GM21367 (cell line): Measurements from ENCODE around the gene CPLX1.
A peak's percentile ranks its signal among the peaks of the same experiment; 100 is the strongest.

Source experiments
- ATAC-seq: cut with Tn5 transposase; IDR thresholded peaks from one replicate; pipeline ENCODE4 v1.9.1; 2021; ENCODE audit not compliant: unreplicated experiment

The CPLX1 gene

DNA sequence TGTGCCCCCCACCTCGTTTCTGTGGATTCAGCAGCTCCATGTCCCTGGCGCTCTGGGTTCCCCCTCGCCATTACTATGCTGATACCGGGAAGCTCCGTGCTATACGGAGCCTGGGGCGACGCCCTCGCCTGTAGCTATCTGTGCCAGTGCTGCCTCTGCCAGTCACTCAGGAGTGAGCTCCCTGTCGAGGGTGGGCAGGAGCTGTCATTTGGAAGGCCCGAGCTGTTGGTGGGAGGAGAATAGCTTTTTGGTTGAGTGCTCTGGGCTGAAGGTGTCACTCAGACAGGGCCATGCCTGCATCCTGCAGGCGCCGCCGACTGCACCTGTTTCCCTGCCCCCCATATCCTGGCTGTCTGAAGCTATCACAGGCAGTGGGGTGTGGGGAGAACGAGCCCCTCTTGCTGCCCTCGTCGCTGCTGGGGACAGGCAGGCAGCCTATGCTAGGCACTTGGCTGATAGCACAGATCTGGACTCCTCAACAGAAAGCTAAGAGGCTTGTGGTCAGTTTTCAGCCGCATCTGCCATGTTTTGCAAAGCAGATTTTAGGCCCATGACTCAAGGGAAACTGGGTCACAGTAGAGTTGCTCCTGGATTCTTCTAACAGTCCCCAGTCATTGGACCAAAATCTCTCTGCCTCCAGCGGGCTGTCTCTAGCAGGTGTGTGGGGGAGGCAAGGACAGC lies 31.8 kb downstream of the CPLX1 start:
- ATAC-seq, result no peak

DNA sequence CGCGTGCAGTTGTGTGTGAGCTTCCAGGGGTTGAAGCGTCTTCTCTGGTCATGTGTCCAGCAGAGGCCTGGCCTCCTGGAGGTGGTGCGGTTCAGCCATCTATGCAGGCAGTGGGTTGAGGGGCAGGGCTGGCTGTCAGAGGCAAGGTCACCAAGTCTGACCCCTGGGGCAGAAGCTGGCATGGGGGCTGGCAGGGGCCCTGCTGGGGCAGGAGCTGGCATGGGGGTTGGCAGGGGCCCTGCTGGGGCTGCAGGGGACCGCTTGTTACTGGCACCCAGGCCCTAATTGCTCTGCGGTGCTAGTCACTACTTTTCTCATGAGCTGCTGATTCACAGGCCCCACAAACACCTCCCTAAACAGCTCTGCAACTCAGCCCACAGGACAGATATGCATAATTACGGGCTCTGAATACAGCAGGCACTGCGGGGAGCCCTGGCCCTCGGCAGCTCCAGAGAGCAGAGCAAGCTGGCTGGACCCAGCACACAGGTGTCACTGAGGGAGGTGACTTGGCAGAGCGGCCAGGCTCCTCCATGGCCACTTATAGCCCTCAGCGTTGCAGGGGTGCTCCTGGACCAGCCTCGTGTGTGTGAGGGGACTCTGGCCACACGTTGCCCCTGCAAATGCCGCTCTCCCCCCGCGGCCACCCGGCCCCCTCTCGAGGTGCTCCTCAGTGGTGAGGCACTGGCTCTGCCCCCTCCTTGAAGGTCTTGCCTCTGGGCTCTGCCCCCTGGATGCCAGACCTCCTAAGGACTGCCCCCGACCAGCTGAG lies 32.7 kb downstream of the CPLX1 start:
- no peak for ATAC-seq

DNA sequence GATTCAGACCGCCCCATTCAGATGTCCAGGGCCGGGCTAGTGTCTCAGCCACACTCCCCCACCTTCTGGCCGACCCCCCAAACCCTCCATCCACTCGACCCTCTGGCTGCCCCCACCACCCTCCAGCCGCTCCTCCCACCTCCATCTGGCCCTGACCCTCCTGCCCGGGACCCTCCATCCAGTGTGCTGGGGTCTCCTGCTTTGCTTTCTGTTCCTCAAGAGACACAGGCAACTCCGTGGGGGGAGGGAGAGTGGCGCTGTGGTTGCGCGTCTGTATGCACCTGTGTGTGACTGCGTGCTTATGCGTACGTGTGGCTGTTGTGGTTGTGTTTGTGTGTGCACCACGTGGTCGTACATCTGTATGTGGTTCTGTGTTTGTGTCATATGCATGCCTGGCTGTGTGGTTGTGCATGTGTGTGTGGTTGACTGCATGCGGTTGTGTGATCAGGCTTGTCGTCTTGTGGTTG lies 33.3 kb downstream of the CPLX1 start:
- no peak for ATAC-seq

DNA sequence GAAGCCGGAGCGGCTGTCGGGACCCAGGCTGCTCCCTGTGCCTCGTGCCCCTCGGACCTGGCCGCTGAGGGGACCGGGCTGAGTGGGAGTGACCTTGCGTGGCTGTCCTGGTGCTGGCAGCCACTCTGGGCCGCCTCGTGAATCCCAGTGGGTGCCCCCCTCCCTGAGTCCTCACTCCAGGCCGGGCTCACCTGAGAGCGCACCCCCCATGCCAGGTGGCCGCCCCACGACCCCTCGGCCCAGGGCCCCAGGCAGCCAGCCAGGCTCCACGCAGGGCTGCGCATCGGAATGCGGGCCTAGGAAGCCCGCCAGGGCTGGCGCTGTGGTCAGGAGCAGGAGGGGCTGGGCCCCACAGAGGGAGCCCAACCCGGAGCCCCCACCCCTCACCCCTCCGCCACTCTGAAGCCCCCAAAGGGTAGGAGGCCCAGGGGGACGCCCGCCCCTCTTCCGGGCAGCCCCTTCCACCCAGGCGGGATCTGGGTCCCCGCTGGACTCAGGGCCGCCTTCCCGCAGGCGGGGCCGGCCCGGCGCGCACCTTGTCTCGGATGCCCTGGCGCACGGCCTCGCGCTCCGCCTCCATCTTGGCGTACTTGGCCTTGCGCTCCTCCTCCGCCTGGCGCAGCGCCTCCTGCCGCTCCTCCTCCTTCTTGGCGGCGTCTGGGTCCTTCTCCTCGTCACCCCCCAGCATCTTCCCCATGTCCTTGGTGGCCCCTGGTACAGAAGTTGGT lies 33.9 kb downstream of the CPLX1 start:
- no peak for ATAC-seq

DNA sequence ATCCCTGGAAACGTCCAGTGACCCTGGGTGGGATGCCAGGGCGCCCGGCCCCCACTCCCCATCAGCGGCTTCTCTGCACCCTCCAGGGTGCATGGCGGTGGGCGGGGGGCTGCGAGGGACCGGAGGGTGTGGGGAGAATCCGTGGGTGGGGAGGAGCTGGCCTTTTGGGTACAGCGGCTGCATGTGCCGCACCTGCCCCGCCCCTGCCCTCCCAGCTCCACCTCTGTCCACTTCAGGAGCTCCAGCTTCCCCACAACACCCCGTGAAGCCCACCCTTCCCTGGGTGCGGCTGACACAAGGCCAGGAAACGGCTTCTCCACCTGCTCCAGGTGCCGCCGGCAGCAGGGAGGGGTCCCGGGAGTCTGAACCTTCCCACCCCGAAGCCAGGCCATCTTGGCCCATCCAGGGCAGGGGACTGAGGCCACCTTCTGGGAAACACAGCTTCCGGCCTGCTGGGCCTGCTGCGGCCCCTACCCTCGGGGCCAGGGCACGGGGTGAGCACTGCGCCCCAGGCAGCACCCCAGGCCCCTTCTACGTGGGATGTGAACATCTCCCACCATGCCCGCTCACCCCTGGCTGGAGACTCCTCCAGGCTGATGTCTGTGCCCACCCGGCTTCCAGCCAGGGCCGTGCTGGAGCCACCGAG lies 34.6 kb downstream of the CPLX1 start:
- ATAC-seq, result no peak

DNA sequence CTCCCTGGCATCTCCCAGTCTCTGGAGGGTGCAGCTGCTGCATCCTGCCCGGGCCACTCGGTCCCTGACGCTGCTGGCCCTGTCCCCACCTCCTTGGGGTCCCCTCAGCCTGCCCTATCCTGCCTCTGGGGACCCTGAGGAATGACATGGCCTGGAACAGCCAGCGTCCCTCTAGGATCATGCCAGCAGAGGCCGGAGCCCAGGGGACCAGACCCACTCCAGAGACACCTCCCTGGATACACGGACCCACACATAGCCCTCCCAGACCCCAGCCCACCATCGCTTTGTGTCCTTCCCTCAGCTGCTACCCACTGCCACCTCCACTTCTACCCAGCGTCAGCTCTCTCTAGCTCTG lies 35.5 kb downstream of the CPLX1 start:
- no peak for ATAC-seq

DNA sequence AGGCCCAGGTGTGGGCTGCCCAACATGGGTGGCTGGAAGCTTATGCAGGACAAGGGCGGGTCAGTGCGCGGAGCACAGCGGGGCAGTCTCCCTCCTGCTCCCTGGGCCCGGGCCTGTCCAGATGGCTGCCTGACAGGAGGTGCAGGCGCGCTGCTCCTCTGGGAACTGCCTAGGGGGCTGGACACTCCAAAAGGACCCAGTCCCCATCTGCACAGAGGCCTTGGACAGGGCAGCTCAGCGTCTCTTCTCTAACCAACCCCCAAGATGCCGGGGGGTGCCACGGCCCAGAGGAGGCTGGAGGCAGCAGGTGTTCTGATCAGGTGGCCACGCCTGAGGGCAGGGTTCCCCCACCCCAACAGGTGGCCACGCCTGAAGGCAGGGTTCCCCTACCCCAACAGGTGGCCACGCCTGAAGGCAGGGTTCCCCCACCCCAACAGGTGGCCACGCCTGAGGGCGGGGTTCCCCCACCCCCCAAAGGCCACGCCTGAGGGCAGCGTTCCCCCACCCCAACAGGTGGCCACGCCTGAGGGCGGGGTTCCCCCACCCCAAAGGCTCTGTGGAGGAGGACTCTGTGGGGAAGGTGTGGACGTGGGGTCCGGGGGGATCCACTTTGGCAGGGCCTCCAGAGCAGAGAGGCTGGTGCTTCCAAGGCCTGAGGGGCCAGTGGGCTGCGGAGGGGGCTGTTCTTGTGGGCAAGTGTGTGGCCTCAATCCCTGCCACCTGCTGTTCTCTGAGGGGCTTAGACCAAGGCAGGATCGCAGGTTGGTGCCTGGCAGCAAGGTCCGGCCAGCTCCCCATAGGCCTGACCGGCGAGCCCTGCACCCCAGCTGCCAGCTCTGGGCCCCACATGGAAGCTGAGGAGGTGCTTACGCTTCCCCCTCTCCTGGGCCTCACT lies 36.1 kb downstream of the CPLX1 start:
- ATAC-seq, result no peak

DNA sequence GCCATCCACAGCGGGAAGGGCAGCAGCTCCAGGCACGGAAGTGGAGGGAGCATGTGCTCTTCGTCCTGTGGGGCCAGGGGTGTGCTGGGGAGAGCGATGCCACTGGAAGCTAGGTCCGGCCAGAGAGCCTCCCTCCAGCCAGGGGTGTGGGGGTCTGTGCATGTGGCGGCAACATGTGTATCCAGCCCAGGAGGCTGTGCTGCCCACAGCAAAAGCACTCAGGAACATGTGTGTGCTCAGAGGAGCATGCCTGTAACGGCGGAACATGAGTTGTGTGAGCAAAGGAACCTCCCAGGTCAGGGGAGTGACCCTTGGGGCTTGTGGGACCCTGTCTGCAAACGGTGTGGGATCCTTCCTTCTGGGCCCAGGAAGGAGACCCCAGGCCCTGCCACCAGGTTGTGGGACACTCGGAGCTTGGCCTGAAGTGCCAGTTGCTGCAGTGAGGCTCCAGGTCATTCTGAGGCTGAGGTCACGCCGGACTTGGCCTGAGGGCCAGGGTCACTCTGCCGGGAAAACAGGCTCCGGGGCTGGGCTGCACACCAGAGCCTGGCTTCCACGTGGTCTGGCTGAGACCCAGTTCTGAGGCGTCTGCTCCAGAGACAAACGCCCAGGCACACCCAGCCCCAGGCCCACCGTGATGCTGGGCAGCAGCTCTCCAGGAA lies 37.2 kb downstream of the CPLX1 start:
- no peak for ATAC-seq

DNA sequence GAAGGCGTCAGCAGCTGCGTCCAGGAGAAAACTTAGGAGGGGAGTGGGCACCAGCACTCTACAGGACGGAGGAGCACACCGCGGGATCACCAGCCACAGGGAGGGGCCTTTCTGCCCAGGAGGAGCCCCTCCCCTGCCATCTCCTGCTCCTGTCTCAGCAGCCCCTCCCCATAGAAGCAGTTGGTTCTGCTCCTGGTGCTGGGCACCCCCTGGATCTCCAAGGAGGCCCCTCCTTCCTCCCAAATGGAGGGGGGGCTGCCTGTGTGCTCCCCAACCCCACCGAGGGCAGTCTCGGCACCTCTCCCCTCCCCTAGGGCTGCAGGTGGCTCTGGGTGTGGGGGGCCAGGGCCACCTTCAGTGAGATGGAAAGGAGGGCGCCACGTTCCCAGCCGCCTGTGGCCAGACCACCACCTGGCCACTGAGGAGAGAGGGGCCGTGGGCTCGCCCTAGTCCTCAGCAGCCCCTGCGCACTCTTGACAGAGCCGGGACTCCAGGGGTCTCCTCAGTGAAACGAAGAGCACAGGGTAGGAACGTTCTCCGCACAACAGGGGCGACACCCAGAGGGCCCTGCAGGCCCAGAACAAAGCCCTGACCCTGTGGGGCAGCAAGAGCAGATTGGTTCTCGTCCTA lies 37.8 kb downstream of the CPLX1 start:
- ATAC-seq, result no peak

DNA sequence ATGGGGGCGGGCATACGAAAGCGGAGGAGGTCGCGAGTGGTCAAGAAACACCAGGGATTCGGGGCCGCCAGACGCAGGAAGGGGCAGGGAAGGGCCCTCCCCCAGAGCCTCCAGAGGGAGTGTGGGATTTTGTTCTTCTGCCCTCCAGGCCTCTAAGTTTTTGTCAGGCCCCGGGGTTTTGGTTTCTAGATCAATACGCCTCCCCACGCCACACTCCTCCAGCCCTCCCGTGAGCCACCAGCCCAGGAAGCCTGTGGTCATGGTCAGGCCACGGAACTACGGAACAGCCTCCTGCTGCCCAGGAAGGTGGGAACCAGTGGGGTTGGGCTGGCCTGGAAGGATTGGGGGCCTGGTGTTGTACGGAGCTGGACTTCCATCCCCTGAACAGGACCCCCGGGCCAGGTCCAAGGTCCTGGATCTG lies 38.4 kb downstream of the CPLX1 start:
- no peak for ATAC-seq

DNA sequence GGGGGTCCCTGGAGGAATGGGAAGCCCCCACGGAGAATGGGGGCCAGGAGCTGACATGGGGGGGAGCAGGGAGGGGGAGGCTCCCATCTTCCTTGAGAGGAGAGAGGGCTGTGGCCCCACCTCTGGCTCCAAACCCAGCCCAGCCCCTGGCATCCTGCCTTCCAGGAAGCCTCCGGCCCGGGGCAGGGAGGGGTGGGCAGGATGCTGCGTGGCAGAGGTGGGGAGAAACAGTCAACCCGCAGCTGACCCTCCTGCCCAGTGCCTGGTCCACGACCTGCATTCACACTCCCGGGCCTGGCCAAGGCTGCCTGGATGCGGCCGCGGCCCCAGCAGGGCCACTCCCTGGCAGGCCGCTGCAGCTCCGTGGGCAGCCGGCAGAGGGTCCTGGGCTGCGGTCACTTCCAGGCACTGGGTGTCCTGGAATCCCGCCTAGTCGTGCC lies 39.0 kb downstream of the CPLX1 start:
- ATAC-seq, result no peak

DNA sequence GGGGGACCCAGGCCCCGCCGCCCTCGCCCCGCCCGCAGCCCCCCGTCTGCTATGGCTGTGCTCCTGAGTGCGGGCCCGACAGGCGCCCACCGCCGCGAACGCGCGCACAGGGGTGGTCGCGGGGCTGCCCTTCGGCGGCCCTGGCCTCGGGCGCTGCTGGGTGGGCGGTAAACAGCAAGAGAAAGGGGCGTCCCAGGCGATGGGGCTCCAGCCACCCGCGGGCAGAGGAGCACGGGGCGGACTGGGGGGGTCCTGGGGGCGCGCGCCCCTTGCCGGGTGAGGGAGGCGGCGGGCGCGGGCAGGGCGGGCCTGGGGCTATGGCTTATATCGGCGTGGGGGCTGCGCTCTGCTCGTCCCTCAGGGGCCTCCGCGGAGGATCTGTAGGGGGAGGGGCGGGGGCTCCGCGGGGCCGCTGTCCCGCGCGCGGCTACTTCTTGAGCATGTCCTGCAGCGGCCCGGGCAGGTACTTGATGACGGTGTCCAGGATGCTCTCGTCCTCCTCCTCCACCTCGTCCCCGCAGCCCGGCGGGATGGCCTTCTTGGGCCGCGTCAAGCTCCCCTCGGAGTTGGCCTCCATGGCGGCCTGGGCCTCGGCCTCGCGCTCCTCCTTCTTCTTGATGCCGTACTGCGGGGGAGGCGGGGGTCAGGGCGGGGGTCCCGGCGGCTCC lies 39.7 kb downstream of the CPLX1 start:
- ATAC-seq, result no peak

DNA sequence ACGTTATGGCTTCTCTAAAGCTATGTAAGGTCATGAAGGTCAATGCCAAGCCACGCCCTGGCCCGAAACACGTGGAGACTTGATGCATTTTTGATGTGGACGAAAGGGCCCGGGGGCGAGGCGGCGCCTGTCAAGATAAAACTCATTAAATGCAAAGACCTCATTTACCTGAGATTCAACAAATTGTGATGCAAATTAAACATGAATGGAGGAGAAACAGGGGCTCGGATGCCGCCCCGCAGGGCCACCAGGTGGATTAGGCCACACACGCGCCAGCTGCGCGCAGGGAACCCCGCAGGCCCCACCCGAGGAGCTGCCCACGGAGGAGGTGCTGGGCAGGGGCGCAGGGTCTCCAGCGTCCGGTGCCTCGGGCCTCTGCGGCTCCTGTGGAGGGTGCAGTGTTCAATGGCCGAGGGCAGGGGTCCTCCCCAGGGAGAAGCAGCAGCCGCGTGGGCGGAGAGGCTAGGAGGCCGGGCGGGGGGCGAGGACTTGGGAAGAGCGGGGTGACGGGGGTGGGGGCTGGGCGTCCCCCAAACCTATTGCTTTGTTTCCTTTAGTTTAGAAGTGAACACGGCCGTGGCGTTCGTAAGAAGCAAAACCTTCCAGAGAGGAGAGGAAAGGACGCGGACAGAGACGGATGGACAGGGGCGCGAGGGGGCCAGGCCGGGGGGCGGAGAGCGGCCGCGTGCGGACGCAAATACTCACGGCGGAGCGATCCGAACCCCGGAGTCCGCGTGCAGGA lies 40.4 kb downstream of the CPLX1 start:
- ATAC-seq, result no peak

DNA sequence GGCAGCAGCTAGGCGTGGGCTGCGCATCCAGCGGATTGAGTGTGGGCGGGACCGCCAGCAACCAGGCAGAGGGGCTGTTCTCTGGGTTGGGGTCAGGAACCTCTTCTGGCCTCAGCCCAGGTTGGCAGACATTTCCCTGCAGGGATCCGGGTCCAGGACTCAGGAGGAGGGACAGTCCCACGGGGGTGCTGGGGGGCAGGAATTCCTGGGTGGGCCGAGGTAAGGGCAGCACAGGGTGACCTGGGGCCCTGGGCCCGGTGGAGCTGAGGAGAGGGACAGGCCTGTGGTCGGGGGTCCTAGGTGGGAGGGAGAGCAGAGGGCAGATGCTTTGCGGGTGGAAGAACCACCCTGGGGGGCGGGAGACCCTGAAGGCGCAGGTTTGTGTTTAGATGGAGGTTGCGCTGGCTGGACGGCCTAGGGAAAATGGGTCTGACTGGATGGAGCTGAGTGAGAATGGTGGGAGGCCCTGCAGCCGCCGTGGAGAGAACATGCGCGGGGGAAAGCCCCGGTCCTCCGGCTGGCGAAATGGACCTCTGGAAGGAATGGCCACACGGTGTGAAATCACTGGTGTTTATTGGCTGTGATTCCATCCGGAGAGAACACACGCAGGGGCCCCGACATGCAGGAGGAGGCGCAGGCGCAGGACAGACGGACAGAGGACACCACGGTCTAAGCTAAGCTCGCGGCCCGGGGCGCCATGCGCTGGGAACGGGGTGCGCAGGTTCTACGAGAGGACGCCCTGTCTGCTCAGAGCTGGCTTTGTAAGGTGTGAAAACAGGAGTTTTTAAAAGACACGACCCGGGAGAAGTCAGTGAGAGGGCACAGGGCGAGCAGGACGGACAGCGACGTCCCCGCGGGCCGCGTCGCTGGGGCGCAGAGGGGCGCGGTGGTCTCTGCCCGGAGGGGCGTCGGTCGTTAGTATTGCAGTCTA lies 41.3 kb downstream of the CPLX1 start:
- no peak for ATAC-seq

DNA sequence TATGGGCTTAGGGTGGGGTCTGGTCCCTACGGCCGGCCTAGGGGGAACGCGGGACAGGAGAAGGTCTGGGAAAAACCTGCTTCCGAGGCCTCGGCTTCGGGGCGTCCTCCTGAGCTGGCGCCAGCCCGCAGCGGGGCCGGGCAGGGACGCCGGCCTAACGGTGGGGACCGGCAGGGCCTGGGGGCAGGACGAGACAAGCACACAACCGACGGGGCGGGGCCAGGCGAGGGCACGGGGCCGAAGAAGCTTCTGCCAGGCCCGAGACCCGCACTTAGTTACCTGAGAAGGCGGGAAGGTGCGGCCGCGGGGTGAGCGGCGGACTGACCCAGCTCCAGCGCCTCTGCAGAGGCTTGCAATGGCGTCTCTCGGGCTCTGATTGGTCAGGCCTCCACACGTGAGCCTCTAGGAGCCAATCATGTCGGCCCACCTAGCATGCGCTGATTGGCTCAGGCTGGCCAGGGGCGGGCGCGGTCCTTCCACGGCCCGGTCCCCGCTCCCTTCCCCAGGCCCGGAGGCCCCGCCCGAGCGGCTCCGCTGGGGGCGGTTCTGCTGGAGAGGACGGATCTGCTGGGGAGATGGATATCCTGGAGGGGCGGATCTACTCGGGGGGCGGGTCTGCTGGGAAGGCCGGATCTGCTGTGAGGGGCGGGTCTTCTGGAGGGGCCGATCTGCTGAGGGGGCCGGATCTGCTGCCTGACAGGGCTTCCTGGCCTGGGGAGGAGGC lies 44.3 kb downstream of the CPLX1 start:
- peak; percentile 92 for ATAC-seq

DNA sequence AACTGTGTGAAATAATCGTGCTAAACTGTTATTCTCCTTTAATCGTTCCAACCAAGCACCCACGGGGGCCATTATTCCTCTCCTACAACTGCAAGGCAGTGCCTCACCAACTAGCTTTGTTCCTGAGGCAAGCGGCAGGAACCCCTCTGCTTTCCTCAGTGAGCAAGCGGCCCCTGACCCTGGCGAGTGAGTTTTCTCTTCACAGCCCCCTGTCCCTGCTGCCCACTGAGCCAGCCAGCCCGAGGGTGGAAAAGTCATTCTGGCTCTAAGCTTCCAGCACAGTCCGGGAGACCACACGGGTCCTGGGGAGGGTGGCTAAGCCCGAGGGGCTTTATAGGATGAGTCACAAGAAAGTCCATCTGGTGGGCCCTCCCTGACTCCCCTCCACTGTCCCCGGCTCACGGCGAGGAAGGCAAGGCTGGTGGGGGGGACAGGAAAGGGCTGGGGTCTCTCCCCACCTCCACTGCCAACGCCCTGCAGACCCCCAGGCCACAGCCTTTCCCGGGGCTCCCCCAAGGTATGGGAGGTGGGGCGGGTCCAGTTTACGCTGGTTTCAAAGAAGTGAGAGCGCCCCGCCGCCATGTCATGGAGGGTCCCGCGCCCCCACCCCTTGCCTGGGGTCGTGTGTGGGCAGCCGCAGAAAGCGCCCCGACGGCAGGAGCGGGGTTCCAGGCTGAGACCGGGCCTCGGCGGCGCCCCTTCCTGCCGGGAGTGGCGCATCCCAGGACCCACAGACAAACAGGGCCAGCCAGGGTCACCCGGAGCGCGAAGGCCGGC lies 45.0 kb downstream of the CPLX1 start:
- ATAC-seq, result no peak
